GM19372 (cell line): ENCODE measurements around the gene PZP.

ENCODE experiments used
- ATAC-seq: cut with Tn5 transposase; IDR thresholded peaks from one replicate; pipeline ENCODE4 v1.9.1; 2021; ENCODE audit warnings: mild to moderate bottlenecking, low read depth, moderate library complexity; ENCODE audit not compliant: unreplicated experiment

The PZP gene

DNA sequence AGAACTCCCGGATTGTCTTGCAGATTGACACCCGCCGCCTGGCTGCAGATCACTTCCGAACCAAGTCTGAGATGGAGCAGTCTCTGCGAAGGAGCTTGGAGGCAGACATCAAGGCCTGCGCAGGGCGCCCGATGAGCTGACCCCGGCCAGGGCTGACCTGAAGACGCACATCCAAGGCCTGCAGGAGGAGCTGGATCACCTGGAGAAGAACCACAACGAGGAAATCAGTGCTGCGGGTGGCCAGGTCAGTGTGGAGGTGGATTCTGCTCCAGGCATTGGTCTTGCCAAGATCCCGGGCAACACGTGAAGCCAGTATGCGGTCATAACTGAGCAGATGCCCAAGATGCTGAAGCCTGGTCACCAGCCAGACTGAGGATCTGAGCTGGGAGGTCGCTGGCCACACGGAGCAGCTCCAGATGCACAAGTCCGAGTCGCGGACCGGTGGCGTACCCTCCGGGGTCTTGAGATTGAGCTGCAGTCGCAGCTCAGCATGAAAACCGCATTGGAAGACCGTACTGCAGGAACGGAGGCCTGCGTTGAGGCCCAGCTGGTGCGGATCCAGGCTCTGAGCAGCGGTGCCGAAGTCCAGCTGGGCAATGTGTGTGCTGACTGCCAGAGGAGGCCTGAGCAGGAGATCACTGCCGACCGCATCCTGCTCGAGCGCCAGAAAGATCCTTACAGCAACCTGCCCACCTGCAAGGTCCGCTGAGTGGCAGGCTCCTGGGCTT lies 80.1 kb downstream of the PZP start:
- no peak for ATAC-seq

DNA sequence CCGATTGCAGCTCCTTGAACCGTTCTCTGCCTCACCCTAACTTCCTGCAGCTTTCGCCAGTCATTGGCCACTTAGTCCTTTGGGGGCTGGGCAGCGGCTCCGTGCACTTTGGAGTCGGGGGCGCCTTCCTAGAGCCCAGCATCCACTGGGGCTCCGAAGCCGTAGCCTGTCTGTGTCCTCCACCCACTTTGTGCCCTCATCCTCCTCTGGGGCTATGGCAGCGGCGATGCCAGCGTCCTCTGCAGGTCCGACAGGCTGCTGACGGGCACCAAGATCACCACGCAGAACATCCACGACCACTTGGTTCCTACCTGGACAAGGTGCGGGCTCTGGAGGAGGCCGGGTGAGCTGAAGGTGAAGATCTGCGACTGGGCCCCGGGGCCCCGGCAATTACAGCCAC lies 80.7 kb downstream of the PZP start:
- no peak for ATAC-seq

DNA sequence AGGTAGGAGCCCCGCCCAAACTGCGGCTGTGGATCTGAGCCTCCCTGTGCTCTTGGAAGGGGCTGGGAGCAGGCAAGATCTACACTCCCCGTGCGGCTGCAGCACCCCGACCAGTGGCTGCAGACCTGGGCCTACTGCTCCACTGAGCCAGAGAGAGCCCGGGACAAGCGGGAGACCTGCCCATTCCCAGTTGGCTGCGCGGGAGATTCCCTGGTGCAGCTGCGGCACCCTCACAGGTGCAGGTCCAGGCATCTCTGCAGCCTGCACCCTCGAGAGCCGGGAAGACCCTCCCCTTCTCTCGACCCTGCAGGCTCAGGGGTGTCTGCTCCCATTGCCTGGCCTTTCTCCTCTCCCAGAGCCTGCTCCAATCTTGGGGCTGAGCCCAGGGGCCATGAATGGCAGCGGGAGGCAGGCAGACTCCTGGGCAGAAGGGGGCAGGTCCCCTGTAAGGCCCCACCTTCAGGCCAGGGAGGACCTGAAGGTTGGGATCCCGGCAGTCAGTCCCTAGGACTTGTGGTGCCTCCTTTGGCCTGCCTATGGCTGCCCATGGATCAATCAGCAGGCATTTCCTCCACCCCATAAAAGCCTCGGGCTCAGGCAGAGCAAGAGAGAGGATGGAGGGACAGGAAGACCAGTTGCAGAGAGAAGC lies 83.7 kb downstream of the PZP start:
- ATAC-seq: no peak

DNA sequence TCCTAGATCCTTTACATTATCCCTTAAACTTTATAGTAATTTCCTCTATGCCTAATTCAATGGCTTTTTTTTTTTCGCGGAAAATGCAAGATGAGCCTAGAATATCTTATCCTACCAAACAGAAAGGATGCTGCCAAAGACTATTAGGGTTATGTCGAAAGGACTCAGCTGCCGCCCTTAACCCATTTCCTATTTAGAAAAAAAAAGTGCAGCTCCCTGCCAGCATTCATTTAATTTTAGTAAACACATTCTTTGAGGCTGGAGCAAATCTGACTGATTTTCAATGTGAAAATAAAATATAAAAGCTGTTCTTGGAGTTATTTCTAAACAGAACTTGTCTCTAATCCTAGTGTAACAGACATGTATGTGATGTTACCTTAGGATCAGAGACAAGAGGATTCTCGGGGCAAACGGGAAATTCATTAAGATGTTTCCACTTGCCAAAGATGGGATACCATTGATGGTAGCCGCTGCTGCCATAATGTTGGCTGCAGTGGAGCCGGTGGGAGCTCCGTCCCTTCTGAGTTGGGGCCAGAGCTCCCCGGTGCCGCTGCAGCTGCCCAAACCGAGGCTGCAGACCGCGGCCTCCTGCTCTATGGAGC lies 84.3 kb downstream of the PZP start:
- ATAC-seq: no peak

DNA sequence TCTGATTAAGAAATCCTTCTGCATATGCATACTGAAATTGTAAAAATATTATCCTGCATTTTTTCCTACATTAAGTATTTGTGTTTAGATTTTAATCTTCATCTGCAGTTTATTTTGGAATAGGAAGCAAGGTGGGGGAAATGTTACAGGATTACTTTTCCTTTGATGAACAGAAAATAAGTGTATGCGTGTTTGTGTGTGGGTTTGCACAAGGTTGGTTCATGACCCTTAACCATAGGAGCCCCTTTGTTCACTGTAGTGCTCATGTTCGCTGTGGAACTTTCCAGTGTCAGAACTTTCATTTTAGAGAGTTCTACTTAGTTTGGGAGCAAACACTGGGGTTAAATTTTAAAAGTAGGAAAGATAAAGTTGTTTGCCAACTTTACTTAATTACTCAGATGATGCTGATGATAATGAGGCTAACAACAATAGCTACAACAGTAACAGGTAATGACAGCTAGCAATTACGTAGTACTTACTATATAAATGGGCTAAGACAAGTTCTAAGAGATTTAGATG lies 86.0 kb downstream of the PZP start:
- no peak for ATAC-seq

DNA sequence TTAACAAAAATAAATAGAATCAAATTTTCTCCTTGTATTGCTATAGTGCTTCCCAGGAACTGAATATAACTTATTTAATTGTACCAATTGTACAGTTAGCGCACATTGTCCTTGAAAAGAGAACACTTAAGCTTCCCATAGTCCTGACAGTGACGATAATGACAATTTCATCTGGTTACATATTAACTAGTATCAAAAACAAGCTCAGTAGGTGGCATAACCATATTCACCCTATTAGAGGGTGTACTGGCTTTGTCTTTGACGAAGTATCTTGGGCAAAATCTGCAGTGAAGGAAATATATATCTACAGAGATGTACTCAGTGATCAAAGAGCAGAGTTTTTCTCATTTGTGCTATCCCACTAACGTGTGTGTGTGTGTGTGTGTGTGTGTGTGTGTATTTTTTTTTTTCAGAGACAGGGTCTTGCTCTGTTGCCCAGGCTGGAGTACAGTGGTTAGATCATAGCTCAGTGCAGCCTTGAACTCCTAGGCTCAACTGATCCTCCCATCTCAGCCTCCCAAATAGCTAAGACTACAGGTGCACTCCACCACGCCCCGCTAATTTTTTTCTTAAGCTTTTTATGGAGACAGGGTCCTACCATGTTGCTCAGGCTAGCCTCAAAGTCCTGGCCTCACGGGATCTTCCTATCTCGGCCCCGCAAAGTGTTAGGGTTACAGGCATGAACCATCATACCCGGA lies 87.6 kb downstream of the PZP start:
- ATAC-seq: no peak

DNA sequence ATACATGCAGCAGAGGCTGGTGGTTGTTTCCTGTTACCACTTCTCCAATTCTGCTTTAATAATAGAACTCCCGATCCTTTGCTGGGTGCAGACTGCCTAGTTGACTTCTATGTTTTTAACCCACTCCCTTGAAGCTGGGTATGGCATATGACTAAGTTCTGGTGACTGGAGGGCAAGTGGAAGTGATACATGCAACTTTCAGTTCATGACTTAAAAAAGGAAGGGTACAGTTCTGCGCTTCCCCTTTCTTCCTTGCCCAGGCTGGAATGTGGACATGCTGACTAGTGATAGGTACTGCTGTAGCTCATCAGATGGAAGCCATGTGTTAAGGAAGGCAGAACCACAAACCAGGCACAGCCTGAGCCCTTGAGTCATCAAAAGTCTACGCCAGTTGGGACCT lies 90.0 kb downstream of the PZP start:
- no peak for ATAC-seq

DNA sequence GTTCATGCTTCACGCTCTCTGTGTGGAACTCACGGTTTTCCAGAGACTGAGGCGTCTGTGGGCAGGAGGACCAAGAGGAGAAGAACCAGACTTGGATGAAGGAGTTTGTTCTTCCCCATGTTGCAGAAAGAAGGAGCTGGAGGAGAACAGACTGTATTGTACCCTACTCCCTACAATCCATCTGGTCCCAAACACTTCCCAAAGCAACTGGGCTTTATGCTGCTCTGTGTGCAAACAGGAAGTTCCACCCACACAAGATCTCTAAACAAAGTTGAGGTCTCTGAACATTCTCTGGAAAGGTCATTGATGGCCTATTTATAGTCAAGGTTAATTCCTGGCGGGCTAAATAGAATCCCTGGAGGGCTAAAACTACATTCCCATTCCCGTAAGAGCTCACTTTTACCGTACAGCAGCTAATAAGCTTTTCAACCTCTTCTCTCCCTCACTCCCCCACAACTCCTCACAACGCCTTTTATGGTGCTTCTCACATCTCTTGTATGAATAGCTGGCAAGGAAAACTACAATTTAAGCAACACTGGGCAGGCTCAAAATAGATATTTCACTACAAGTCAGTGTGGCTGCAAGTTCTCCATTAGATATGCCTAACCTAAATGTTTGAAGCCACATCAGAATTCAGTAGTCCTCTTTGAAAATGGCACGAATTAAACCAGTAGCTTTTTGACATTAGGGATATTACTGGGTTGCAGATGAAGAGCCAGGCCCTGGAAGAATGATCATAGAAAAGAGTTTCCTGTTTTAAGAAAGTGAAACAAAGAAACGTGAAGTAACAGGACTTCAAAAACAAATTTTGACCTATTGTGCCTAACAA lies 92.2 kb downstream of the PZP start, which contains the start of gene A2M:
A2M (minus strand) TSS at position 189 of the 829 bp plus-strand sequence; CDS start at position 119, 70 bp downstream.
- ATAC-seq: no peak

DNA sequence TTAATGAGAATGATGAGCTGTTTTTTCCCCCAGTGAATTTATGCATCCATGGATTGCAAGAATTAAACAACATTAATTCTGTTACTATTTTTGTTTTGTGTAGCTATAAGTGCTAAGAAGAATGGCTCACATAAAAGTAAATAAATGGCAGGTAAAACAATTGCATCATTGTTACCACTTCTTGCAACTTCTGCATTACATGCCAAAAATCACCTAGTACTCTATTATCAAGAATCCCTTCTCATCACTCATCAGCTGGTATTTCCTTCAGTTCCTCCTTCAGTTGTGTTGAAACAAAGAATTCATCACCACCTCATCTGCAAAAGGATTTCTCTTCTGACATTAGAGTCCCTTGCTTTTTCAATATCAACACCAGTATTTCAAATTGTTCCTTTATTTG lies 93.2 kb downstream of the PZP start:
- no peak for ATAC-seq

DNA sequence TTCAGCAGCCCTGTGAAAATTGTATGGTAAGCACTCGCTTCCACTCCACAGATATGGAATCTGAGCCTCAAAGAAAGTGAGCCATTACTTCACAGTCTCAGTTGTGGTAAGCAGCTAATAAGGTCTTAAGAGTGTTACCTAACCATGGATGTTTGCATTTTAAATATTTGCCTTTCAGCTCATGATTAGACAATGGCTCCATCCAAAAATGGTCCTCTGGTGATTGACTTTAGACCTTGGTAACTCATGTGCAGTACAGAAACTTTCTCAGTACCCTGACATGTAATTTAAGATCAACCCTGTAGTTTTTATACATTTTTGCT lies 94.2 kb downstream of the PZP start:
- ATAC-seq: no peak

DNA sequence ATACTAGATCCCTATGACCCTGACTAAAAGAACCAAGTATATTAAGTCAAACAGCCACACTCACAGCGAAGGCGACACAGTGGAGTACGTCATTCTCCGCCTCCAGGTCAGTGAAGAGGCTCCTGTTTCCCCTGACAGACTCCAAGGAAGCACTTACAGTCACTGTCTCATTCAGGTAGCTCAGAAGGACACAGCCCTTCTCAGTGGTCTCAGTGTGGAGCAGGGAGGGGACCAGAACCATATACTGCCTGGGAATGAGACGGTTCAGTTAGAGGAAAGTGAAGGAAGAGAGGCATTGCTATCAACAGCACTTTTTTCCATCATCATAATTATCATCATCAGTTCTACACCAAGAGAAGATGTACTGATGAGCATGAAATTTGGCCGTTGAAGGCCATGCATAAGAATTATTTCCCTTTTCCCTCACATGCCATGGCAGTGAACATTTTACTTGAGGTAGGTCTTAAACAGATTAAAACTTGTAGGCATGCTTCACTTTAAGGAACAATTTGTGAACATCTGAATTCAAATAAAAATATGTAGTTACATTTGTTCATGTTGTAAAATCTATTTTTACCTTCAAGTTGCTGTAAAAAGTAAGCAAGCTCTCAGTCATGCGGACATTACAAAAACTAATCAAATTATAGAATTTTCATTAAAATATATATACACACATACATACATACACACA lies 94.8 kb downstream of the PZP start:
- no peak for ATAC-seq

DNA sequence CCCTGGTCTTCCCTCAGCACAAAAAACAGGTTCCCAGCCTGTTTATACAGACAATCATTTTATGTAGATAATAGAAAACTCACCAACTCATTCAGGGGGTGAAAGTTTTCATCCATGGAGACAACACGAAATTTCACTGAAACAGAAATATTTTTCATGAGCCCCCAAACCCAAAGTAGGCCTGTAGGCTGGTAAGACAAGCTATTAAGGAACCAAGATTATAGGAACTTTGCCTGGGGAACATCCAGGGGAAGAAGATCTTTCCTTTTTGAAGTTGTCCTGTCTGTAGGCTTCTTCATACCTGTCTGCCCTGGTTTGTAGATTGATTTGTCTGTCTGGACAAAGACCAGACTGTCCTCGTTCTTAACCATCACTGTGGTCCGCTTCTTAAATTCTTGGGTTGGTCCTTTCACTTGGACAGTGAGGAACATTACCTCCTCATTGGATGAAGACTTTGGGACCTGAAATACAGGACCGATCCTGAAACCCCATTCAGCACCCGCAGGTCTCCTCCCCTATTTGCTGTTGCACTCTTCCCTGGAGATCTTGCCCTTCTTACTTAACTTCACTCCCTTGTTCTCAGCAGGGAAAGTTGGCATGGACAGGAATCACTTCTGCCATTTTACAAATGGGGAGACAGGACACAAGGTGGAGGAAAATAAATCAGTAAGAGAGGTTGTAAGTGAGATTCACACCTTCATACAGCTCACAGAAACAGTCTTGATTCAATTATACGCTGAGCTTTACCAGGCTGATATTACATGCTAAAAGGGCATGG lies 95.9 kb downstream of the PZP start:
- no peak for ATAC-seq

DNA sequence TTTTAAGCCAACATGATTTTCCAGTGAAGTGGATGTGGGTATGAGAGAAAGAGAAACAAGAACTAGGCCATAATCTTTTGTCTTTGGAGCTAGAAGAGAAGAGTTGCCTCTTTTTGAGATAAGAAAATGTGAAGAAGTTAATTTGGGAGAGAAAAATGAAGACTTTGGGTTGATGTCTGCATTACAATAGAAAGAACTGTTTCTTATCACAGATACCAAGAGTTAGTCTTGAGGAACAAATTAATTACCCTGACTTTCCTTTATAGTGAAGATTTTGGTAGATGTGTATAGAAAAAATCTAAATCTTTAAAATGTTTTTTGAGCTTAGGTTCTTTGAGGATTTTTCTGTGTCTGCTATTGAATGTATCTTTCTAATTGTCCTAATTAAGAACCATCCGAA lies 96.7 kb downstream of the PZP start:
- ATAC-seq: no peak

DNA sequence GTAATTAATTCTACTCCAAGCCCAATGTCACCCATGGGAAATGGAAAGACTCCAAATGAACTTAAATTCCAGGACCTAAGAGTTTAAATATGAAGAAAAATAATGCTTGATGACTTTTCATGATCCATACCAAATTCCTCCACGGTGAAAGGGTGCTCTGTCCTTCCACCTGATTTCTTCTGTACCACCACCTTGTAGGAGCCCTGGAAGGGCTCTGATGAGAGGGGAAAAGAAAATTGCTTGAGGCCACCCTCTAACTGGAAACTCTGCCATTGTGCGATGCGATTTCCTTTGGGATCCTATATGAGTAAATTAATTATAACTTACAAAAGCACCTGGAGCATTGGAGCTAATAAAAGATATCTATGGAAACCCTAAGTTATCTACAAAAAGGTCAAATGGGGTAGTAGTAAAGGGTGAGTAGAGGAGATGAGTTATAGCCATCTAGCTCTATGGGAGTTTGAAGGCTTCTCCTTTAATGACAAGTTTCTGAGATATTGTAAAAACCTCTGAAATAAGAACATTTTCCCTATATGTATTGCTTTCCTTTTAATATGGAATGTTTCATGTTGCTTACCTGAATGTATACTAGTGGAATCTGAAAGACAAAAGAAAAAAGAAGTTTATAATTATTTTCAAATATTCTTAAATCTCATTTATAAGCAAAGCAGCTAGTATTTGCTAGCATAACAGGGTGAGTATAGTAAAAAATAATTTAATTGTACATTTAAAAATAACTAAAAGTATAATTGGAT lies 98.3 kb downstream of the PZP start:
- ATAC-seq: no peak

DNA sequence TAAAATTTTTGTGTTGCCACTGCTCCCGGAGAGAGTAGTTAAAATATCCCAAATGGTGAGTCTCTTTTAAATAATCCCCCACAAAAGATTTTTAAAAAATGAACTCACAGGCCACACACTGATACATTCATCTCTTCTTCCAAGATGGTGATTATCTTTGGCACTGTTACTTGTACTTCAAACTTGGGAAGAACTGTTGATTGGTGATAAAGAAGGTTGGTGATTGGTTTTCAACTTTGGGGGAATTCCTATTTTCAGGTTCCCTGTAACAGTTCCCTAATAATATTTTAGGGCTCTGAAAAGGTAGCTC lies 99.0 kb downstream of the PZP start:
- no peak for ATAC-seq

DNA sequence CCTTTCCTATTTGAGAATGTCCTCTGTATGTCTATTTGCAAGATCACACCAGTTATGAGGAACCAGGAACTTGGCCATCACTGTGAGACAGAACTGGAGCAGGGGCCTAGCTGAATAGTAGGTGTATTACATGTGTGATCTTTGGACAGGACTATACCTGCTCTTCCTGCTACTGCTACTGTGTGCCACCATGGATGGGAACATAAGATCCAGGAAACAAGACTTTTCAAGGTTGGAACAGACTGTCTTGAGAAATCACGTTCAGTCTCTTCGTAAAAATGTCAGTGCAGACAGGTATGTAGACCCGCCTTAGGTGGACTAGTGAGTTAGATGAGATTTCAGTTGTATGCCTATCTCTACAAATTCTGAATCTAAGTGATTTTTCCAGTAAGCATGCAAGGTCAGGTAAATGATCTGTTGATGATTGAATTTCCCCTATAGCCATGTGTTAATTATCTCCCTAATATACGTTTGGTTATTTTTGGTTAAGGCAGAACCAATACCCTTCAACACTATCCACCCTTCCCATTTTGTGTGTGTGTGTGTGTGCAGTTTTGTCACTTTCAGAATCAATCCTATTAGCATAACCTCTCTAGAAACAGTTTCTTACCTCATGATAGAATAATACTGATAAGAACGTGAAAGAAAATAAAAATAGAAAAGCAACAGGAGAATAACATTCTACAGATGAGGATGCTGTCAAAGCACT lies 99.5 kb downstream of the PZP start:
- no peak for ATAC-seq

DNA sequence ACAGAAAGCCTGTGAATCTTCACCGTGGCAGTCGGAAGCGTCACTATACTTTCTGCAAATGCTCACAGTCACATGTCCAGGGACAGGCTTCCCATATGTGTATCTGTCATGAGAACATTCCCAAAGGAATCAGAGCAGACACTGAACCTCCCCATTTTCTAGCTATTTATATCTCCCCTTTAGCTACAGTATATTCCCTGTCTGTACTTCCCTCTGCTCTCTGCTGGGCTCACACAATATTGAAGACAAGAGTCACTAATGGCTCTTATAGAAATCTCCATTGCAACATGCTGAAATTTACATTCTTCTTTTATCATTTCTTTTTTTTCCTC lies 100.7 kb downstream of the PZP start:
- ATAC-seq: no peak
